GM21717 (cell line): ENCODE results near the gene ZBTB24.

Experiments used
- ATAC-seq: cut with Tn5 transposase; IDR thresholded peaks from one replicate; pipeline ENCODE4 v1.9.1; 2021; ENCODE audit warnings: mild to moderate bottlenecking, moderate library complexity; ENCODE audit not compliant: unreplicated experiment

Gene ZBTB24

DNA sequence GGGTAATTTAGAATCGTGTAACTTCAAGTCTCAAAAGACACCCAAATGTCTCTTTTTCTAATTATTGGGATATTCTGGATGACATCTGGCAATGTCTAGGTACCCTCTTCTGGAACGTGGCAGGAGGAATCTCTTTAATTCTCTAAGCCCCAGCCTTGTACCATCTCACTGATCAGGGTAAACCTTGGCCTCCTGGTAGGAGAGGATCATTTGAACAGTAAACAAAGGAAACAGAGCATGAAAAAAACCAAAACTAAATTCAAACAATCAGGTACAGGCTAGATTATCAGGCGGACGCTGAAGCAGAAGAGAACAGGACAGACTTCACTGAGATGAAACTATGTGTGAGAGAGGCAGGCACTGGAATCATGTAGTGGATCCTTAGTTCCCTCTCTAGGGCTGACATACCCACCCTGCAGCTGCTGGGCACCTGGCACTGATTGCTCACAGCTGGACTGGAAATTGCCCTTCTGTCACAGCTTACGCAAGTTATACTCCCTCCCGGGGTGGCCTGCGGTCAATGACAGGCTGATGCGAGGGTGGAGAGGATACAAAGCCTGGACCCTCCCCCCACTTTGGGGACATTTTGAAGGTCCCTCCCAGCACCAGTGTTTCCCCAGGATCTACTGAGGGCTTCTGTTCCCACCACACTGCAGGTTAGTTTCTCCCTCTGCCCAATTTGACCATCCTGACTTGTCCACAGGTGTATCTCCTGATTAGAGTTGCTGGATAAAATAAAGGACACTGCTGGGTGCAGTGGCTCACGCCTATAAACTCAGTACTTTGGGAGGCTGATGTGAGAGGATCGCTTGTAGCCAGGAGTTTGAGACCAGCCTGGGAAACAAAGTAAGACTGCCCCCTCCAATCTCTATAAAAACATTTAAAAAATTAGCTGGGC lies 20.6 kb upstream of the ZBTB24 start:
- ATAC-seq: no peak

DNA sequence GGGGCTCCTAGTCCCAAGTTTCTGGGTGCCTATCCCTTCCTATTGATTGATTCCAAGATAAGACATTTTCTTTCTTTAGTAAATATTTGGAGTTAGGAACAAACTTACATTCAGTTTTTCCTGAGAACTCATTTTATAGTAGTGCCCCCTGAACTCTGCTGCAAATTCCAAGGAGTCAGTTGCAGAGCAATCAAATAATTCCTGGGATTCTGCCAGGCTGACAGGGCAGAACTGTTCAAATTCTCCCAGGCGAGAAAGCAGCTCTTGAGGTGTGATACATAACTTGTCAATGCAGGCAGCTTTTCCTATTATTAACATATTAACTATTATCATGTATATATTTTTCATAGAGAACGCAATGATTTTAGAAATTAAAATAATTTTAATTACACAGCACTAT lies 15.9 kb upstream of the ZBTB24 start:
- ATAC-seq: no peak

DNA sequence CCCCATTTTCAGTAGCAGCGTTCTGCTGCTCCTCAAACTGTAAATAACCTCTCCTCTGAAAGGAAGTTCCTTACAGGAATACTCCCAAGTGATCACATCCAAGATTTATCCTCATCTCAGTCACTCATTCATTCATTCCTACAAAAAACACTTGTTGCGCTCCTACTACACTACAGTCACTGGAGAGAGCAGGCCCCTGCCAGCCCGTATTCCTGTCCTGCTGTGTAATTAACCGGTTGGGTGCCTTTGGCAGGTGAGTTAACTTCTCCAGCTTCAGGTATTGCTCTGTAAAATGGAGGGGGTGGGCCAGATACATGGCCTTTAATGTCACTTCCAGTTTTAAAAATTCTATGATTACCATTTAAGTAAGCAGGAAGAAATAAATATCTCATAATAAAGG lies 15.0 kb upstream of the ZBTB24 start:
- ATAC-seq: no peak

DNA sequence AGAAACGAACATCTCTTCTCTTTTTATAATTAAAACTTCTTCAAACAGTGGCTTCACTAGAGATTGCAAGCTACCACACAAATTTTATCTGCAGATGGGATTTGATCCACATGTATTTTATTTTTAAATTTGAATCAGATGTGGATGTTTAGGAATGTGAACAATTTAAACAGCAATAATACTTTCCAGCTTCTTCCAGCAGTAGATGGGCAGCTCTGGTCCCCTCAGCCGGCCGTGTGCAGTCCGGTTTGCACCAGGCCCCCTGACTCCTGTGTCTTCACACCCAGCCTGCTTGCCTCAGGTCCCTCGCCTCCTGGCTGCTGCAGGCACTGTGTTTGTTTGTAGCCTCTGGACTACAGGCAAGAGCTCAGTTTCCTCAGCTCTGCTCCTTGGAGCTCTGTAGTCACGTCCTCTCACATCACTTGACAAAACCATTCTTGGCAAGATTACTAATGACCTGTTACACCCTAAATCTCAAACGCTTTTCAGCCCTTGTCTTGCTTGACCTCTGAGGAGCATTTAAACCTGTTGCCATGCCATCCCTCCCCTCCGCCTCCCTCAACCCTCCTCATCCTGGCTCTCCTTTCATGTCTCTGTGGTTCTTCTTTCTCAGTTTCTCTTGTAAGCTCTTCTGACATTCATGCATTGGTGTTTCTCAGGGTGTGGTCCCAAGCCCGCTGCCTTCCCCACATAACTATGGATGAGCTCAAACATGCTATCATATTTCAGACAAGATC lies 13.2 kb upstream of the ZBTB24 start:
- ATAC-seq: no peak

DNA sequence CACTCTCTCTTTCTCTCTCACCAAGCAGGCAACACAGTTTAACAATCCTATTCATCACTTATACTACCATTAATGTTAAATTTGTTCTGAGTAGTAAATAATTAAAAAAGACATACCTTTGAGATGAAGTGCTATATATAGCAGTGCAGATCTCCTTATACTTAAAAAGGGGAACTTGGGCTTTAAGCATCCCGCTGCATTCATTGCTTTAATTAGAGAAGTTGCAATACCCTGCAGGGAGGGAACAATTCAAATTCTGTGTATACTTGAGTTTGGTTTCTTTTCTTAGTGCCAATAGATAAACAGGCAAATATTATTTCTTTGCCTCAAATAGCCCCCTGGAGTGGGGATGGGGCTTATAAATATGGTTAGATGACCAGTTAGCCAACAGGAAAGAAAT lies 10.8 kb upstream of the ZBTB24 start:
- no peak for ATAC-seq

DNA sequence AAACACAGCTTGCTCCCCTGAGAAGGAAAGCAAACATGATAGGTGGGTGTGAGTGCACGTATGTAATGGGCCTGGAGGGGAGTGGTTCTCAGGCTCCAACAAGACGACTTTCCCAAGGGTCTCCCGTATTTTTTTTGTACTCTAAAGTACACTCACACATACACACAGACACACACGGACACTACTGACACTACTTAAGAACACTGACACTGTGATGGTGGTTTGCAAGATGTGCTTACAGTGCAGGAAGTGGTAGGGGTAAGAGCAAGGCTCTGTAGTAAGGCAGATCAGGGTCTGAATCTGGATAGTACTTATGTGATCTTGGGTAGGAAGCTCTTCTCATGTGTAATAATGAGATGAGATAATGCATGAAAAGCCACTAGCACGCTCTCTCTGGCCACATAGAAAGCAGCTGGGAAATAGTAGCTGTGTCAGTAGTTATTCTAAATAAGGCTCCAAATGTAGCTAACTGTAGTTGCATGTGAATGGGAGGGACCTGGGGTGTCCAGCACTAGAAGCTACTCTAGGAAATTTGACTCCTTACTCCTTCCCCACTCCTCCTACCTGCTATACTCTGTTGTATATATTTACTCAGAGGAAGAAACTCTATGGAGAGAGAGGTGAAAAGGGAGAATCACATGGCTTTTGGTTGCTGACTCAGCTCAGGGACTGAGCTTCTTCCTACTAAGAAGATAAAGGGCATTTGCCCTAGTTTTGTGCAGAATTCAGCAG lies 8.4 kb upstream of the ZBTB24 start:
- no peak for ATAC-seq

DNA sequence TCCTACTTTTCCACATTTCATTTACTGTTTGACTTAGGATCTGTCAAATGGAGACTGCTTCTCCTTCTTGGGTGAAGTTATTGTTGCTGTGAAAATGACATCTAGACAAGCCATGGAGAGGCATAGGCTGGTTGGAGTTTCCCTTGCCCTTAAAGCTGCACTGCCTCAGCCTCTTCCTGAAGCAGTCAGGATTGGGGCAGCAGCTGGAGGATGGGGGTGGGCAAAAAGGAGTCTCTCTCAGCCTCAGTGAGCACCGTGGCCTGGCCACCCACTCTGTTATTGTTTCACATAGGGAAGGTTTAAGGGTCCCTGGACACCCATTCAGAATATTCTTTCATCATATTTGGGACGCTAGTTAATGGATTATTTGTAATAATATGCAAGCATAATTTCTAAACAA lies 7.7 kb upstream of the ZBTB24 start:
- ATAC-seq: no peak

DNA sequence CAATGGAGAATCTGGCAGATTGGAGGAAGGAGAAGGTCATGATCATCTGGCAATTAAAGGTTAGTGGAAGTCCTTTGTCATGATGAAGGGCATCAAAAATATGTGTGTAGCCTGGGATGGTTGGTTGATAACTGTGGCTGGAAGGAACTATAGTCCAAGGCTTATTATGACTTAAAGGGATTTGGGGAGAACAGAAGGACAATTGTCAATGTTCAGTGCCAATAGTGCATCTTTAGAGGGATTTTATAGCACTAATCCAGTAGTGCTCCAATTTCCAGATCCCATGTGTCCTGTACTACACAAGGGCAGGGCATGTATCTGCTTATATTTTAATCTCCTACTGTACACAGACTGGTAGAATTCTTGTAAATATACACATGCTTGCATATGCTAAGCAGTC lies 5.0 kb upstream of the ZBTB24 start:
- ATAC-seq: no peak

DNA sequence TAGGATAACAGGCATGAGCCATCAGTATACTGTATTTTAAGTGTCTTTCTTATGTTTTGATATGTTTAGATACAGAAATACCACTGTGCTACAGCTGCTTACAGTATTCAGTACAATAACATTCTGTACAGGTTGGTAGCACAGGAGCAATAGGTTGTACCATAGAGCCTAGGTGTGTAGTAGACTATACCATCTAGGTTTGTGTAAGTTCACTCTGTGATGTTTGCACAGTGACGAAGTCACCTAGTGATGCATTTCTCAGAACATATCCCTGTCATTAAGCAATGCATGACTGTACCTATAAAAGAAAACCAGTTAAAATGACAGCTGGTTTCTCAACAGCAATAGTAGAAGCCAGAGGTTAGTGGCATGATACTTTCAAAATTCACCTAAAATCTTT lies 3.0 kb upstream of the ZBTB24 start:
- ATAC-seq: no peak

DNA sequence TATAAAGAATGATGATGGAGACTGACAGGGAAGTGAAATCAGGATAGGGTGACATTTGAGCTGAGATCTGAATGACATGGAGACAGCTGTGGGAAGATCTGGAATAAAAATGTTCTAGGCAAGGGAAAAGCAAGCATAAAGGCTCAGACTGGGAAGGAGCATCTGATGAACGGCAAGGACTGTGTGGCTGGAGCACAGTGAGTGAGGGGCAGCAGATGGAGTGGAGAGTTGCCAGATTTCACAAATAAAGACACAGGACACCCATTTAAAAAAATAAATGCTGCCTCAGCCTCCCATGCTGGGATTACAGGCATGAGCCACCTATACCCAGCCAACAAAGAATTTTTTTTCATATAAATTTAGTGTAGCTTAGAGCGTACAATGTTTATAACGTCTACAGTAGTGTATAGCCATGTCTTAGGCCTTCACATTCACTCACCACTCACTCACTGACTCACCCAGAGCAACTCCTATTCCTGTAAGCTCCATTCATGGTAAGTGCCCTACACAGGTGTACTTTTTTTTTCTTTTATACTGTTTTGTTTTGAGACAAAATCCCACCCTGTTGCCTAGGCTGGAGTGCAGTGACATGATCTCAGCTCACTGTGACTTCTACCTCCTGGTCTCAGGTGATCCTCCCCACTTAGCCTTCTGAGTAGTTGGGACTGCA lies 2.4 kb upstream of the ZBTB24 start:
- ATAC-seq: no peak

DNA sequence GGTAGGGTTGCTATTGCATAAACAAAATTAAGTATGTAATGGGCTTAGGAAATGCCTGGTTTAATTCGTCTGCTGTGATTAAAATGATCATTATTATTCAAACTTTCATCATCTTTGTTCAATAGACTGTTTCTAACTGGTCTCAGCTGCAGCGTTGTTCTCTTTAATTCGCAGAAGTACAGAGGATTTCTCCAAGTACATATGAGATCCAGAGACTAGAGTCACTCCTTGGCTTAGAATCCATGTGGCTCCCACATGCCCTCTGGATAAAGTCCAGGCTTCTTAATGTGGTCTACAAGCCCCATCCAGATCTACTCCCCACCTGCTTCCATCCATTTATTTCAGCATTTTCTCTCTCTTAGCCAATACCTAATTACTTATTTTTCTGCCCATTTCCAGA lies 1.1 kb upstream of the ZBTB24 start:
- no peak for ATAC-seq

DNA sequence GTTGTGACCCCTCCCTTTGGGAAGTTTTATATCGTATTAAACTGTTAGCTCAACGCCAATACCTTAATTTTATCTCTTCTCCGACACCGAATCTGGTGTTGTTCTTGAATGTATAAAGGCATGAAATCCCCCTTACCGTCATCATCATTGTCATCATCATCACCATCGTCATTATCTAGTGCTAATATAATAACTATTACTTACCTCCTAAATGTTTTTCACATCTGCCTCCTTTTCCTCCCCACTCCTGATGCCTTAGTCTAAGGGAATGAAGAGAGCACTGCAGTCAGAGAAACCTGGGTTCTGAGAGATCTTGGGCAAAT lies 677 bp upstream of the ZBTB24 start:
- no peak for ATAC-seq

DNA sequence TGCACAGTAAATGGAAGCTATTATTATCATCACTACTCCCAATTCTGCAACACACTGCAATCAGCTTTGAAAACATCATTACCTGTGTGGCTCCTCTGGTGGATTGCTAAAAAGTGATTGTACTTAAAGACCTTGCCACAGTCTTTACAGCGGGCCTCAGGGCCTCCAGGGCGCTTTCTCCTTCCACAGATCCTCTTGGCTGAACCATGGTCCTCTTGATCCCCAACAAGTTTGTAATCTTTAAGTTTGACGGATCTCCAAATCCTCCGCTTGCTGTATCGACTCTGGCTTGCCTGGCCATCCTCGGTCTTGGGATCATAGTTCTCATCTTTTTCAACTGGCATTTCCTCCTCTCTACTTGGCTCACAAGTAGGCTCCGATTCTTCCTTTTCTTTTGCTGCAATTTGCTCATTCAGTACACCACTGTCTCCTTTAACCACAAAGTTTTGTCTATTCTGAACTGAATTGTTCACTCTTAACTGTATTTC lies 2.0 kb downstream of the ZBTB24 start:
- ATAC-seq: no peak

DNA sequence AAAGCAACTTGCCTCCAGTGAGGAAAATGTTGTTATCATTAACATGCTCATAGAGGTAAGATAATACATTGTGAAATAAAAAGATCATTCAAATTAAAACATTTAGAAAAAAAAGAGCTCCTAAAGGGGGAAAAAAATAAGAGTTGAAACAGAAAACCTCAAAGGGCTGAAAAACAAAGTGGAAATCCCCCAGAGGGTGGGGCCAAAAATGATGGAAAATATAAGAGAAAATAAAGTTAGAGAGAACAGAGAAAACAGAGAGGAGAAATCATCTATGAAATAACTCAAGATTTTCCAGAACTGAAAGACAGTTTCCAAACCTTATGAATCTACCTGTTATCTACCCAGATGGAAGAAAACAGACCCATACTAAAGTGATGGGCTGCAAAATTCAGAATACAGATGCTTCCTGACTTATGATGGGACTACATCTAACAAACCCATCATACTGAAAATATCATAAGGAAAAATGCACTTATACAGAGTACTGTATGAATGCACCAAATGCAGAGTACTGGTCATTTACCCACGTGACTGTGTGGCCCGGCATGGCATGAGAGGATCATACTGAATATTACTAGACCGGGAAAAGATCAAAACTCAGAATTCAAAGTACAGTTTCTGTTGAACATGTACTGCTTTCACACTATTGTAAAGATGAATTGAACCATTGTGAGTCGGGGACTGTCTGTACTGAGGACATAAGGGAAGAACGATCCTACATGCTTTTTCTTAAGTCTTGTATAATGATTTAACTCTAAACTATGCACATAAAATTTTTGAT lies 4.0 kb downstream of the ZBTB24 start:
- ATAC-seq: no peak

DNA sequence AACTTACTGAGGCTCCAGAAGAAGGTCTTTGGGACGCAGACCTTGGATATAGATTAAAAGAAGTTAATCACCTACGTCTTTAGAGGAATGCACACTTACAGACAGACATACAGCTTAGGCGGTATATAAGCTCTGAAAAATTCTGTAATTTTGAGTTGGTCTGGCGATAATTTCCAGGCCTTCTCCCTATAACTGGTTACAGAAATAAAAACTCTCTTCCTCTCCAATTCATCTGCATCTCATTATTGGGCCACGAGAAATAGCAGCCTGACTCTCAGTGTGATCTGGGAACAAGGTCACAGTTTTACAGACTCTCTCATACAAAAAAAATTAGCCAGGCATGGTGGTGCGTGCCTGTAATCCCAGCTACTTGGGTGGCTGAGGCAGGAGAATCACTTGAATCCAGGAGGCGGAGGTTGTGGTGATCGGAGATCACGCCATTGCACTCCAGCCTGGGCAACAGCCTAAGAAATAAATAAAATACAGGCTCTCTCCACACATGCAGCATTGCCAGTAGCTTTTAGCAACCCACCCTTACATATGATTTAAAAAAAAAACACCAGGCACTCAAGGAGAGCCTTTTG lies 4.7 kb downstream of the ZBTB24 start:
- no peak for ATAC-seq

DNA sequence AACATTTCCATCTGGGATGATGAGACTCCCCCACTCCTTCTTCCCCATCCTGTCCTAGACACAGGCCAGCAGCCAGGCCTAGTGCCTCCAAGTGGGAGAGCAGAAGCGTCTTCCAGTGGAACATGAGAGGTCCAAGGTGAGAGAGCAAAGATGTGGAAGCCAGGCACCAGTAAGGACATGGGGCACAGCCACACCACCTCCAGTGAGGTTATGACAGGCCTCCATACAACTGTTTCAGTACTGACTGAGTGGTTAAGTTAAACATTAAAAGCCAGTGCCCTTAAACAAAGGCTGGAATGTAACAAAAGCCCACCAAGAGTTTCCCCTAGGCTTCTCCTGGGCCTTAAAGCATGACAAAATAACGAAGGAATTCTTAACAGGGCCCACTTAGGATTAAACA lies 5.3 kb downstream of the ZBTB24 start:
- peak; percentile 38 for ATAC-seq

DNA sequence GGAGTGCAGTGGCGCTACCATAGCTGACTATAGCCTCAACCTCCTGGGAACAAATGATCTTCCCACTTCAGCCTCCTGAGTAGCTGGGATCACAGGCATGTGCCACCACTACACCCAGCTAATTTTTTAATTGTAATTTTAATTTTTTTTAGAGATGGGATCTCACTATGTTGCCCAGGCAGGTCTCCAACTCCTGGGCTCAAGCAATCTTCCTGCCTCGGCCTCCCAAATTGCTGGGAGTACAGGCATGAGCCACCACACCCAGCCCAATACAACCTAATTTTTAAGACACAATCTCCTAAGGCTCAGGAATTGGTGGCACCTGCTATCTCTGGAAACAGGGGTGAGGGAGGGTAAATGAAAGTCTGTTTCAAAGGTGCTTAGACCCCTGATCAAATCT lies 5.8 kb downstream of the ZBTB24 start:
- ATAC-seq: no peak

DNA sequence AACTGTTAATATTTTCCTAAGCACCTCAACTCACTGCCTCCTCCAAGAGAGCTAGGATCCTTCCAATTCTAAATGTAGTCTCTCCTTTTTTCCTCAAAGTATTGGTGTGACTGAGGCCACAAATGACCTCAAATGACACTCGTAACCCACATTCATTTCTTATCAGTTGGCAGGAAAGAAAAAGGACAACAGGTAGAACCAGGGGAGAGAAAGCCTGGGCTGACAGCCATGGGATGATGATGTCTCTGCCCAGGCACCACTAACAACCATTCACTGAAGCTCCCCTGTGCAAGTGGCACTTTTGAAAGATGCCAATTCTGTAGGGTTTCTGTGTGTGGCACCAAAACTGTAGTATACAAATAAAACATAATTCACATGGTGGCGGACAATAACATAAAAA lies 7.4 kb downstream of the ZBTB24 start:
- ATAC-seq: no peak

DNA sequence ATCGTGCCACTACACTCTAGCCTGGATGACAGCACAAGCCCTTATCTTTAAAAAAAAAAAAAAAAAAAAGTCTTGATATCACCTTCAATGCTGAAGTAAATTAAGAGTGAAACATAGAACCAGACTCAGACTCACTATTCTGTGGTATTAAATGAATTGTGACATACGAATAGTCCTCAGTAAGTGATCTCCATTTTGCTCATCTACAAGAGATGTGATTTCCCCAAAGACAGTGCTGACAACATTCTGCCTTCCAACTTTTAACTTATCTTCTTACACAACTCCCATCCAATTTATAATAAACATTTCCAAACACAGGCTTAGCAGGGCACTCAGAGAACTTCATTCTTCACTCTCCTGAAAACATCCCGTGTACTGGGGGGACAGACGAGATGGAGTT lies 8.0 kb downstream of the ZBTB24 start:
- no peak for ATAC-seq

DNA sequence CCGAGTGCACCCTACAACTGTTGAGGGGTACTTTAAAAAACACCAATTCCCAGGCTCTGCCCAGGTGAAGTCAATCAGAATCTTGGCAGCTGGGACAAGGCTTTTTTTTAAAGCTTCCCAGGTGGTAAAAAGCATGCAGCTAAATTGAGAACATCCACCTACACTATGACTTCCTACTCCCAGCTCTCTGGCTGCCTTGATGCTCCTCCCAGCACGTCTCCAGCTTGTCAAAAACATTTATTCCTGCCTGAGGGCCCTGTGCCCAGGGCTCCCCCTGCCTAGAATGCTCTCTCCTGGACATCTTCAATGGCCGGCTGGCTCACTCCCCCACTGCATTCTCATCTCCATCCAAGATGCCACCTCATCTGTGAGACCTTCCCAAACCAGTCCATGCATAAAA lies 9.9 kb downstream of the ZBTB24 start:
- ATAC-seq: no peak
